Gastroesophageal sphincter (tissue), 3 donors: ENCODE results near the gene MAP7.

Experiments used
- CTCF ChIP-seq, 4 experiments: fragments of 200-600 bp in 2 of 4; fragments of 450-650 bp in 2 of 4; sonication (generic) in 1 of 4; IDR thresholded peaks; one replicate each; pipeline ENCODE4 v1.5.1; 2017 to 2019; ENCODE audit warnings: antibody characterized with exemption in 4 of 4, mild to moderate bottlenecking in 2 of 4, moderate library complexity in 2 of 4
- POLR2A ChIP-seq, 2 donors: fragments of 450-650 bp; IDR thresholded peaks; one replicate each; pipeline ENCODE4 v1.6.1; 2017; ENCODE audit warnings: antibody characterized with exemption in 2 of 2, mild to moderate bottlenecking in 2 of 2, moderate library complexity in 1 of 2

DNA sequence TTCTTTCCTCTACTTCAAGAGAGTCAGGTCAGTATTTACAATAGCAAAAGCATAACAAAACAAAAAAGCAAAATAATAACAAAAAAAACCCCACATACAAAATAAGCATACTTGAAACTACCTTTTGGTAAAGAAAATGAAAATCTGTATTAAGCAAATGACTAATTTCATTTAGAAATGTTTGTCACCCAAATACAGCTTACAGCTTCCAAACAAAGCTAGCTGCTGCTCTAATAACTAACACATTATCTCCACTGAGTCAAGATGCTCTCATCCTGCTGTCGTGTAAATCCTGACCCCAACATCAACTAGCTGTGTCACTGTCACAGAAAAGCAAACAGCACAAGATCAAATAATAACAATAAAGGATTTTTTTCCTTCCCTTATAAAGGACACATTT is 21.7 kb downstream of the MAP7 start:
- TF ChIP-seq CTCF (IDR thresholded peaks at IDR 0.05) (no peak), POLR2A (IDR thresholded peaks at IDR 0.05) (no peak)
